ENCODE data around the gene ACP3. TPM values are rescaled to one million over a fixed set of nuclear protein-coding genes. Genes with fewer than 3 reads are reported as not detected.
"Not testable (repeated sequence)": the region's sequence is repeated elsewhere in the genome, so short reads cannot be mapped to it uniquely, and the experiment has no call there.

The ACP3 gene
- total RNA-seq, 3 donors from 2014 or later, result 6.9 to 27.5 (median 9.6) TPM

- H3K4me1 ChIP-seq (ENCODE audit: low read depth), result no peaks in the 10 kb centered on the region
- H3K9me3 ChIP-seq, result no peaks in the 10 kb centered on the region
- no peak overlapping the region for H3K4me3 ChIP-seq
- DNase-seq, result no peak
- ATAC-seq, result no peak
- intact Hi-C loops (cut with DNase I, micrococcal nuclease), result no loop called here
- H3K36me3 ChIP-seq (ENCODE audit: low read depth), result no peaks in the 10 kb centered on the region
- TF ChIP-seq CTCF (IDR thresholded peaks at IDR 0.05), result no peak
Observed at GRCh38 chr3:132396255-132396654, 79.0 kb downstream of the ACP3 start.

- H3K4me3 ChIP-seq; H3K36me3 ChIP-seq (ENCODE audit: low read depth); DNase-seq; H3K4me1 ChIP-seq (ENCODE audit: low read depth); intact Hi-C loops (cut with DNase I, micrococcal nuclease); ATAC-seq; H3K9me3 ChIP-seq: not testable (repeated sequence)
Observed at GRCh38 chr3:132396776-132397175, 79.6 kb downstream of the ACP3 start.

- H3K4me3 ChIP-seq, result no peak overlapping the region
- no peaks in the 10 kb centered on the region for H3K4me1 ChIP-seq (ENCODE audit: low read depth)
- ATAC-seq (peak; percentile 59), DNase-seq (peak in 1 of 3 donors; percentile 39)
- peak; percentile 27 for TF ChIP-seq CTCF (IDR thresholded peaks at IDR 0.05)
- no peaks in the 10 kb centered on the region for H3K36me3 ChIP-seq (ENCODE audit: low read depth)
- intact Hi-C loops (cut with DNase I, micrococcal nuclease), result no loop called here
- H3K9me3 ChIP-seq, result no peaks in the 10 kb centered on the region
Observed at GRCh38 chr3:132399054-132399929, 82.1 kb downstream of the ACP3 start.

- ATAC-seq, result no peak
- no peak for DNase-seq
- intact Hi-C loops (cut with DNase I, micrococcal nuclease), result loop anchor here in 1 of 2 donors (10.0 kb wide), 1 partner anchor 46 kb away; no protein-coding TSS in a partner anchor
- no peaks in the 10 kb centered on the region for H3K9me3 ChIP-seq
- no peak for TF ChIP-seq CTCF (IDR thresholded peaks at IDR 0.05)
- no peaks in the 10 kb centered on the region for H3K36me3 ChIP-seq (ENCODE audit: low read depth)
- no peak overlapping the region for H3K4me3 ChIP-seq
- no peaks in the 10 kb centered on the region for H3K4me1 ChIP-seq (ENCODE audit: low read depth)
Observed at GRCh38 chr3:132401255-132401654, 84.0 kb downstream of the ACP3 start.

GRCh38 chr3:132404276-132404675 is 87.1 kb downstream of the ACP3 start:
- no peaks in the 10 kb centered on the region for H3K36me3 ChIP-seq (ENCODE audit: low read depth)
- no peaks in the 10 kb centered on the region for H3K4me1 ChIP-seq (ENCODE audit: low read depth)
- no peak for DNase-seq
- intact Hi-C loops (cut with DNase I, micrococcal nuclease), result loop anchor here in 1 of 2 donors (10.0 kb wide), 1 partner anchor 49 kb away; no protein-coding TSS in a partner anchor
- no peak for TF ChIP-seq CTCF (IDR thresholded peaks at IDR 0.05)
- H3K9me3 ChIP-seq, result no peaks in the 10 kb centered on the region
- H3K4me3 ChIP-seq, result no peak overlapping the region
- ATAC-seq, result no peak

GRCh38 chr3:132405188-132405587 is 88.0 kb downstream of the ACP3 start:
- Histone ChIP-seq H3K36me3 (ENCODE audit: low read depth) (no peaks in the 10 kb centered on the region), H3K4me3 (no peak overlapping the region), H3K9me3 (no peaks in the 10 kb centered on the region), H3K4me1 (ENCODE audit: low read depth) (no peaks in the 10 kb centered on the region)
- ATAC-seq, result peak; percentile 70
- TF ChIP-seq CTCF (IDR thresholded peaks at IDR 0.05), result no peak
- no peak for DNase-seq
- intact Hi-C loops (cut with DNase I, micrococcal nuclease), result loop anchor here in 1 of 2 donors (10.0 kb wide), 1 partner anchor 50 kb away; no protein-coding TSS in a partner anchor
